Testis (tissue), 3 donors: Measurements from ENCODE around the gene RGS21. TPM values are rescaled to one million over a fixed set of nuclear protein-coding genes. Genes with fewer than 3 reads are reported as not detected.

ENCODE experiments used
- DNase-seq: peaks from one replicate; pipeline ENCODE4 v3.0.0-alpha.2; 2019
- H3K27ac ChIP-seq, 2 donors: fragments of 200-600 bp; sonication (generic); one replicate each; pipeline ENCODE4 v1.5.1; 2019
- H3K27me3 ChIP-seq: fragments of 200-600 bp; sonication (generic); one replicate; pipeline ENCODE4 v1.5.1; 2019
- H3K36me3 ChIP-seq: fragments of 200-600 bp; sonication (generic); one replicate; pipeline ENCODE4 v1.5.1; 2017; ENCODE audit warnings: low read depth; ENCODE audit errors: missing control alignments
- H3K4me1 ChIP-seq: fragments of 200-600 bp; sonication (generic); one replicate; pipeline ENCODE4 v1.5.1; 2019
- H3K4me3 ChIP-seq, 2 donors: fragments of 200-600 bp; sonication (generic); one replicate each; pipeline ENCODE4 v1.5.1; 2017 to 2019
- H3K9me3 ChIP-seq: fragments of 200-600 bp; sonication (generic); one replicate; pipeline ENCODE4 v1.5.1; 2017
- POLR2A ChIP-seq: fragments of 450-650 bp; IDR thresholded peaks from one replicate; pipeline ENCODE4 v1.6.1; 2017; ENCODE audit warnings: antibody characterized with exemption, mild to moderate bottlenecking, moderate library complexity
- WGBS, 2 donors: methylation state at CpG; one replicate each; pipeline ENCODE4 v1.1.5; 2018; 5-methylcytosine and 5-hydroxymethylcytosine counted together
- intact Hi-C: fragments of 100-400 bp; cut with DNase I; formaldehyde crosslinking; loops from one replicate; pipeline ENCODE4 v1.15.1; 2023; ENCODE audit warnings: low total_unique reads
- polyA plus RNA-seq: library from polyadenylated mRNA; stranded (reverse); fragments of 350-450 nt; fragmentation: Illumina TruSeq; extraction: RNeasy Lipid Tissue Mini Kit (QIAGEN cat#74804); gene quantifications from one replicate; pipeline ENCODE4 v1.2.3, GENCODE V29; 2014; ENCODE audit warnings: low read depth, low replicate concordance; ENCODE audit not compliant: insufficient read depth
- total RNA-seq, 2 donors: library from RNA; depleted of rRNA; stranded (reverse); fragments of >200 nt; gene quantifications; one replicate each; pipeline ENCODE4 v1.2.3, GENCODE V29; 2016
- TF ChIP-seq, protein P1 (sequence below), 3 experiments: fragments of 450-650 bp in 2 of 3; fragments of 200-600 bp in 1 of 3; sonication (generic) in 1 of 3; IDR thresholded peaks; one replicate each; pipeline ENCODE4 v1.5.1; 2016 to 2019; ENCODE audit warnings: antibody characterized with exemption in 3 of 3, mild to moderate bottlenecking in 2 of 3, moderate library complexity in 1 of 3

RGS21 gene
- total and polyA plus RNA-seq, 3 donors from 2014 or later = not detected

- 75 to 82% methylated on average over 3 of the region's 3 CpGs for WGBS, 2 donors
- no peak for DNase-seq
- H3K9me3 ChIP-seq = no peaks in the 10 kb centered on the region
- H3K27ac ChIP-seq = no peak overlapping the region
- TF ChIP-seq POLR2A = no peak
- TF ChIP-seq, protein P1, sequence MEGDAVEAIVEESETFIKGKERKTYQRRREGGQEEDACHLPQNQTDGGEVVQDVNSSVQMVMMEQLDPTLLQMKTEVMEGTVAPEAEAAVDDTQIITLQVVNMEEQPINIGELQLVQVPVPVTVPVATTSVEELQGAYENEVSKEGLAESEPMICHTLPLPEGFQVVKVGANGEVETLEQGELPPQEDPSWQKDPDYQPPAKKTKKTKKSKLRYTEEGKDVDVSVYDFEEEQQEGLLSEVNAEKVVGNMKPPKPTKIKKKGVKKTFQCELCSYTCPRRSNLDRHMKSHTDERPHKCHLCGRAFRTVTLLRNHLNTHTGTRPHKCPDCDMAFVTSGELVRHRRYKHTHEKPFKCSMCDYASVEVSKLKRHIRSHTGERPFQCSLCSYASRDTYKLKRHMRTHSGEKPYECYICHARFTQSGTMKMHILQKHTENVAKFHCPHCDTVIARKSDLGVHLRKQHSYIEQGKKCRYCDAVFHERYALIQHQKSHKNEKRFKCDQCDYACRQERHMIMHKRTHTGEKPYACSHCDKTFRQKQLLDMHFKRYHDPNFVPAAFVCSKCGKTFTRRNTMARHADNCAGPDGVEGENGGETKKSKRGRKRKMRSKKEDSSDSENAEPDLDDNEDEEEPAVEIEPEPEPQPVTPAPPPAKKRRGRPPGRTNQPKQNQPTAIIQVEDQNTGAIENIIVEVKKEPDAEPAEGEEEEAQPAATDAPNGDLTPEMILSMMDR (IDR thresholded peaks at IDR 0.05) = no peak
- no peak overlapping the region for H3K4me3 ChIP-seq
- H3K4me1 ChIP-seq = no peaks in the 10 kb centered on the region
- H3K36me3 ChIP-seq = no peaks in the 10 kb centered on the region
- no peaks in the 10 kb centered on the region for H3K27me3 ChIP-seq
- intact Hi-C loops = no loop called here
Observed at GRCh38 chr1:192395895-192396294, 79.1 kb downstream of the RGS21 start.

GRCh38 chr1:192399161-192399560, 82.4 kb downstream of the RGS21 start:
- Histone ChIP-seq H3K27ac (no peak overlapping the region), H3K4me1 (no peaks in the 10 kb centered on the region), H3K27me3 (no peaks in the 10 kb centered on the region), H3K9me3 (no peaks in the 10 kb centered on the region), H3K36me3 (no peaks in the 10 kb centered on the region), H3K4me3 (no peak overlapping the region)
- DNase-seq = no peak
- intact Hi-C loops = no loop called here
- 47 to 61% methylated on average over 4 of the region's 4 CpGs for WGBS, 2 donors
- TF ChIP-seq, protein P1 (IDR thresholded peaks at IDR 0.05) = no peak
- no peak for TF ChIP-seq POLR2A

- intact Hi-C loops = no loop called here
- H3K36me3 ChIP-seq = no peaks in the 10 kb centered on the region
- no peaks in the 10 kb centered on the region for H3K4me1 ChIP-seq
- TF ChIP-seq, protein P1 (IDR thresholded peaks at IDR 0.05) = no peak
- no peak for TF ChIP-seq POLR2A
- no peak overlapping the region for H3K27ac ChIP-seq
- H3K9me3 ChIP-seq = no peaks in the 10 kb centered on the region
- WGBS, 2 donors = 44 to 59% methylated on average over 1 of the region's 1 CpG
- no peak for DNase-seq
- H3K27me3 ChIP-seq = no peaks in the 10 kb centered on the region
- no peak overlapping the region for H3K4me3 ChIP-seq
Observed at GRCh38 chr1:192401825-192402224, 85.0 kb downstream of the RGS21 start.

DNA sequence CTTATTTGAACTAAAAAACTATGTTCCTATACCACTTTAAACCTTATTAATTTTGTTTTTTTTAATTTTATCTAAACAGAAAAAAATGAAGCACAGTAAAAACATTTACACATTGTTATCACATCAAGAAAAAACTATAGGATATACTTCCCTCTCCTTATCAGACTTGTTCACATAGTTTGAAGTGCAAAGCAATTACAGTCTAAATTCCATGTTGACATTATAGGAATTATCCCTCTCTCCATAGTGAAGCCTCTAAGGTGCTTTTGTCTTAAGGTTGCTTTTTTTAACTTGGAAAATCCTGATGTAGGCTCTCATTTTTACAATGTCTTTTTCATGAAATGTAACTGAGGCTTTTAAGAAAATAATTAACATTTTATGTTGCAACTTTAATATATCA, 85.8 kb downstream of the RGS21 start:
- Histone ChIP-seq H3K4me1 (no peaks in the 10 kb centered on the region), H3K4me3 (no peak overlapping the region), H3K36me3 (no peaks in the 10 kb centered on the region), H3K9me3 (no peaks in the 10 kb centered on the region), H3K27ac (no peak overlapping the region), H3K27me3 (no peaks in the 10 kb centered on the region)
- intact Hi-C loops = no loop called here
- no peak for TF ChIP-seq POLR2A
- TF ChIP-seq, protein P1 (IDR thresholded peaks at IDR 0.05) = no peak
- DNase-seq = no peak

- Histone ChIP-seq H3K9me3 (no peaks in the 10 kb centered on the region), H3K36me3 (no peaks in the 10 kb centered on the region), H3K27me3 (no peaks in the 10 kb centered on the region), H3K4me1 (no peaks in the 10 kb centered on the region), H3K27ac (no peak overlapping the region), H3K4me3 (no peak overlapping the region)
- TF ChIP-seq, protein P1 (IDR thresholded peaks at IDR 0.05) = no peak
- no peak for TF ChIP-seq POLR2A
- 36 to 53% methylated on average over 3 of the region's 3 CpGs for WGBS, 2 donors
- no peak for DNase-seq
- intact Hi-C loops = no loop called here
Observed at GRCh38 chr1:192407206-192407605, 90.4 kb downstream of the RGS21 start.
